ENCODE results near the gene MAFG.
A peak's percentile ranks its signal among the peaks of the same experiment; 100 is the strongest.
"Not testable (repeated sequence)": the region's sequence is repeated elsewhere in the genome, so short reads cannot be mapped to it uniquely, and the experiment has no call there.

MAFG gene

DNA sequence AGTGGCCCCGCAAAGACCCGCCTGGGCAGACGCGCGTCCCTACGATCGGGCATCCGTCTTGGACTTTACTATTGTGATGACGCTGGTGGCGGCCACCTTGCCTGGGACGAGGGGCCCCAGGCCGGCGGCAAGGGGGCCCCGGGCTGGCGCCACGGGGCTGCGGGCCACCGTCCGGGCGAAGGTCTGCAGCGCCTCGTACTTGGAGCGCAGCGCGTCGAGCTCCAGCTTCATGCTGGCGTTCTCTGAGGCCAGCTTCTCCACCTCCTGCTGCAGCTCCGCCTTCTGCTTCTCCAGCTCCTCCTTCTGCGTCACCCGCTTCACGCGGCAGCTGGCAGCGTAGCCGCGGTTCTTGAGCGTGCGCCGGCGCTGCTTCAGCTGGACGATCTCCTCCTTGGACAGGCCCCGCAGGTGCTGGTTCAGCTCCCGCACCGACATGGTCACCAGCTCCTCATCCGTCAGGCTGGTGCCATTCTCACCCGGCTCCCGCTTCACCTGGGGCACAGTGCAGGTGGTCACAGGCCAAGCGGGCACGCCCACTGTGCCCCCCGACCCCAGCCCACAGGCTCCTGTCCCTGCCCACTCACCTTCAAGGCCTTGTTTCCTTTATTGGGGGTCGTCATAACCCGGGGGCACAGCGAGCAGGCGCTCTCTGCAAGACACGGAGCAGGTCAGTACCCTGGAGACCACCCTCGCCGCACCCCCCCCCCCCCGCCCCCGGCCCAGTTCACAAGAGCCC, 4.8 kb downstream of the MAFG start:
- no peak for DNase-seq

DNA sequence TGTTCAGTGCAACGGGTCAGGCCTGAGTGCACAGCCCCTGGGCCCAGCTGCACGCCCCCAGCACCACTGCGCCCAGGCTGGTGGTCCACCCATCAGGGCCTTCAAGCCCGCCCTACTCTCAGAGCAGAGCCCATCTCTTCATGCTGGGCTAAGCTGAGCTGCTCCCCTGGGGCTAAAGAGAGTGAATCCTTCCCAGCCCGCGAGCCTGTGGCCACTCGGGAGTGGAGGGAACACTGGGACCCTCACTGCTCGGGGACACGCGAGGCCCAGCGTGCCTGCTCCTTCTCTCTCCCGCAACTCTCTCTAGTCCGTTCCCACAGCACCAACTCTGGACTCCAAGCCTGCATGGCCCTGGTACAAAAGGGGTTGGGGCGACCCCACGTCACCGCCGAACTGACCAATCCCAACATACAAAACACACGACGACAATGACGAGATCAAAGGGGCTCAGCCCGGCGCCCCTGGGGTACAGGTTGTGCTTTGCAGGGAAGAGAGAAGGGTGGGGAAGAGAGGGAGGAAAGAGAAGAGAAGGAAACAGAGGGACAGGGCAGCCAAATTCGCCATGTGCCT, 5.5 kb downstream of the MAFG start:
- DNase-seq, result no peak

DNA sequence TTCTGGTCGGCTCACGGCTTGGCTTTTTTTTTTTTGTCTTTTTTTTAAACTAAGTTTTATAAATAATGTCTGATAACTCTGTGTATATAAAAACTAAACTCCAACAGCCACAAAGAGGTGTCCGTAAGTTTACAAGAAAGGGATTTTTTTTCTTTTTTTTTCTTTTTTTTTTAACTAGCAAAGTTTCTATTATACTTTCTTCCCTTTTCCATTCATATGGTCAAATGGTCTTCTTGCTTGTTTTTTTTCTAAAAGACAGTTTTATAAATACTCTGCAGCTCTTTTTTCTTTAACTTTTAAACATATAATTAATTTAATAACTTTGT, 6.0 kb downstream of the MAFG start:
- no peak for DNase-seq

DNA sequence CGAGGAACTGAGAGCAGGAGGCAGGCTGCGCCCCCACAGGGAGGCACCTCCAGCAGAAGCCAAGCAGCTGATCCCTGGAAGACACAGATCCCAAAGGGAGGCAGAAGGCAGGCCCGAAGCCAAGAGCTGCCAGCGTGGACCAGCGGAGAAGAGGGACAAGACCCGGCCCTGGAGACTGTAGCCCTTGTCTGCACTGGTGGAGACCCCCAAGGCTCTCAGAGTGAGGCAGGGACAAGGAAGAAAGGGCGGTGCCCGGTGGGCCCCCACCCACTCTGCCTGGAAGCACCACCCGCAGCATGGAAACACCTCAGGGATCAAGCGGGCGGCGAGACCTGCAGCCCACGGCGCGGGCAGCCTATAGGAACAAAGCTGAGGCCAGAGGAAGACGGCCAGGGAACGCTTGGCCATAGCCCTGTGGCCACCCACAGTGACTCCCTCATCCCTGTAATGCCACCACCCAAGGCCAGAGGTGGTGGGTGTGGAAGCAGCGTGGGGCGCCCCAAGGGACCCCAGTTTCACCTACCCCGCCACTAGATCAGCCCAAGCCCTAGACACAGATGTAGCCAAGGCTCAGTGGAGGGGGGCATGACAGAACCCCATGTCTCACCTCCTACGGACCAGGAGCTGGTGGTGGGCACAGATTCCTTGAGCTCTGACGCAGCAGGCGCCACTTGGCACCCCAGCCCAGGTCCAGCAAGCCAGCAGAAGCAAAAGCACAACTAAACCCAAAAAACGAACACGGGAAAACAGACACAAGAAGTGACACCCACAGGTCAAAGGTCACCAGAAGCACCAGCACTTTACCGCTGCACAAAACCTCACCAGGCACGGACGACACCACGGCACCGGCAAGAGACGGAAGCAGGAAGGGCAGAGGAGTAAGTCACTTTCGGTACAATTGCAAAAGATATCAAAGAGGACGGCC, 6.7 kb downstream of the MAFG start:
- DNase-seq, result no peak

DNA sequence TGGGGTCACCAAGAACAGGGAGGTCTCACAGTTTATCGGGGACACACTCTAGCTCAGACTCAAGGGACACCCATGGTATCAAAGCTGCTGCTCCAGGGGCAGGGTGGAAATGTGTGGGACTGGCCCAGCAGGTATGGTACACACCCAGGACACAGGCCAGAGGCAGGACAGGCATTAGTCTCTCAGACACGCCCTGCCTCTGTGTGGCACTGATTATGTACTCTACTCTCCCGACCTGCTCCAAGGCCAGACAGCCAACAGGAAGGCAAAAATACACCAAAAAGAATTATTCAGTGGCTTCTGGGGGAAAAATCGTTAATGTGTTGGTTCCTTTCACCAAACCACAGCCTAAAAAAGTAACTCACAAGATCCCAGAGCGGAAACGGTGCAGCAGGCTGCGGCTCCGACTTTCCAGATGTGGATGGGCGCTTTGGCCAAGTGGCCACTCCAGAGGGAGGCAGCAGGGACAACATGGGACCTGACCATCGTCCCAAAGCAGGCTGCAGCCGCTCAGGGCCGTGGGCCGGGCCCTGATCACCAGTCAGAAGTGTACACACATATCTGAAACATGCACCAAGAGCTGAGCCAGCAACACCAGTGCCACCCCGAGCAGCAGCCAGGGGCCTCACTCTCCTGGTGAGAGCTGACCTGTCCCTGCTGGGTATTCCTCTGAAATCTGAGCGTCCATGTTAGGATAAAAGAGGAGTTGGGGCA, 8.5 kb downstream of the MAFG start:
- DNase-seq, result no peak

DNA sequence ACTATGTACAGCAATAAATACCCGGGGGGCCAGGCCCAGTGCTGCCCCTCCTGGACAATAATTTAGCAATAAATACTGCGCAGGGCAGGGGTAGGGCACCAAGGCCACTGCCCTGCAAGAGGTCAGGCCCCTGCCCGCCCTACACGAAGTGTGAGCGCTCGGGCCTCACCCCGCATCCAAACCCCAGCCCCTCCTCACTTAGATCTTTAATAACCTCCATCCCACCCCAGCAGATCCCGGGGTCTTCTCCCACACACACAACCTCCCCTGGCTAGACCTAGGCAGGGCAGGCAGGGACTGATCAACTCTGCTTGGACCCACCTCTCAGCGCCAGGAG, 9.2 kb downstream of the MAFG start:
- not testable (repeated sequence) for DNase-seq

DNA sequence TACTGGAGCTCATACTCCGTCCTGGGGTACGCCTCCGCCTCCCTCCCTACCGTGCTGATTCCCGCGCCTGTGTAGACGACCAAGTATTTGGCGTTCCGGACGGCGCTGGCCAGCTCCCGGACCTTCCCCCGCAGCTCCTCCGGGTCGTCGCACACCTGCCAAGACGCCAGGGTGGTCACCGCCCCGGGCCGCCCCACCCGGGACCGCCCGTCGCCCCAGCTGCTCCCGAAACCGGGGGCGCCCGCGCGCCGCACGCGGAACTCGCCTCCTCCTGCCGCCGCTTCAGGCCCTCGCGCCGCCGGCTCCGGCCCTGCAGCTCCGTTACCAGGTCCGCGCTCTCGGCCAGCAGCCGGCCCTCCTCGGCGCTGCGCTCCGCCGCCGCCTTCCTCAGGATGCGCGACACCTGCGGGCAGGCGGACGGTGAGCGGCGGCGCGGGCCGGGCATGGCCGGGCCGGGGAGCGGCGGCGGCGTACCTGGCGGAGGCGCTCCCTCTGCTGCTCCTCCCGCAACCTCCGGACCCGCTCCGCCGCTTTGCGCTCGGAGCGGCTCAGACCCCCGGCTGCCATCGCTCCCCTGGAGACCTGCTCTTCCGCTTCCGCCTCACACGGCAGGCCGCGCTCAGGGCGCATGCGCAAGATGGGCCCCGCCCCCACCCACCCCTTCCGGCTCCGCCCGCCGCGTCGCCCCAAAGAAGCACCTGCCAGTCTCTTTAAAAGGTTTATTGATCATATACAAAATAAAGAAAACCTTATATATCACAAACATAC, 9.8 kb downstream of the MAFG start, which contains the start of gene SIRT7:
SIRT7 (minus strand) TSS at position 612 of the 768 bp plus-strand sequence; CDS start at position 567, 45 bp downstream.
- peak; percentile 67 for DNase-seq

DNA sequence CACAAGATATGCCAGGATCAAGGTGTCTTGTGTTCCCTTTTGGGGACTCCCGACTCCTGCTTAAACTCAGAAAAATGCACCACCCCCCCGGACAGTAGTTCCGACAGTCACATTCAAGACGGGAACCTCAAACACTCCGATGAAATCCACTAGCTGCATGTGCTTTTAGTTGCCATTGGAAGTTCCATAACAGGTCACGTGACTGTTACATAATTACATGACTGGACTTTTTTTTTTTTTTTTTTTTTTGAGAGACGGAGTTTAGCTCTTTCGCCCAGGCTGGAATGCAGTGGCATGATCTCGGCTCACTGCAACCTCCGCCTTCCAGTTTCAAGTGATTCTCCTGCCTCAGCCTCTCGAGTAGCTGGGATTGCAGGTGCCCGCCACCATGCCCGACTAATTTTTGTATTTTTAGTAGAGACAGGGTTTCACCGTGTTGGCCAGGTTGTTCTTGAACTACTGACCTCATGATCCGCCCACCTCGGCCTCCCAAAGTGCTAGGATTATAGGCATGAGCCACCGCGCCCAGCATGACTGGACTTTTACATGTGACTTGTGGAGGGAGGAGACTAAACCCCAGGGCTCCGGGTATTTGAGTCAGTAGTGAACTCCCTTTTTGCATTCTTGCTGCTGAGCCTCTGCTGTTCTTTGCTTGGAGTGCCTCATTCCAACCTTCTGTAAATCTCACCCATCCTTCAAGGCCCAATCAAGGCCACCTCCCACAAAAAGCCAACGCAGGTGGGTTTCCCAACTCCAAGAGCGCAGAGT, 11.1 kb downstream of the MAFG start:
- no peak for DNase-seq

DNA sequence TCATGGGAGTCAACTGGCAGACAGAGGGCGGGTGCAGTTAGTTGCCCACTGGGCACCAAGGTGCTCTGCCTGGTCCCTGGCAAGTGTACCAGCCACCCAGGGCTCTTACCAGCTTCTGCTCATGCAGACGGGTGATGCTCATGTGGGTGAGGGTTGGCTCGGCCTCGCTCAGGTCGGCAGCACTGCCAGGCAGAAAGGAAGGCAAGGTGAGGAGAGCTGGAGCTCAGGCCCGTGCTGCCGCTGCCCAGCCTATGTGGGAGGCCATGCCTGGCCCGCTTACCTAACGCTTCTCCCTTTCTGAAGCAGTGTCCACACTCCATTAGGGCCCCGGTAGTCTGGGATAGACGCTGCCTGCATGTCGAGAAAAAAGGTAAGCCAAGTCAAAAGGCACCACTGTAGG, 12.2 kb downstream of the MAFG start:
- no peak for DNase-seq

DNA sequence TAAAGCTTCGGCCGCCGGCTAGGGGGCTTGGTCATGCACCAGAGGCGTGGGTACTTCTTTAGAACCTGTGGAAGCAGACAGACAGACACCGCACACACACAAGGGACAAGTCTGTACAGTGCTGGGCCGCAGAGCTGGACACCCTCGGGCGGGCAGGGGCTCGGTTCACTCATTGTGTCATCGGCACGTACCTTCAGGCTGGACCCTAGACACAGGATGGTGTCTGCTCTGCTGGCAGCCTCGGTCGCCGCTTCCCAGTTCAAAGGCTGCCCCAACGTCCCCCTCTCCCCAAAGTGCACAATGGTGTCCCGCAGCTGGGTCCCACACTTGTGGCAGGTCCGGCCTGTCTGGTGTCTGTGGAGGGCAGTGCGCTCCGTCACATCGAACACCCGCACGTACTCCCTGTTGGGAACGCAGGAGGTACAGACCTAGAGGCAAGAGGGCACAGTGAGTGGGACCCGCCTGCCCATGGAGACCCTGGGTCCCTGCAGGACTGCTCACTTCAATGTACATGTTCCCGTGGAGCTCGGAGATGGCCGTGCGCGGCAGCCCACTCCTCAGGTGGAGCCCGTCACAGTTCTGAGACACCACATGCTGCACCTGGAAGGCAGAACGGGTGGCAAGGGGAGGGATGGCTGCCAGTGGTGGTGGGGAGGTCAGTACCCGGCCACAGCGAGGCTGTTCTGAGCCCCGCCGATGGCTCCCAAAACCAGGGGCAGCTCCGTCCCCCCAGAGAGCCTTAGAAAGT, 13.3 kb downstream of the MAFG start:
- no peak for DNase-seq

DNA sequence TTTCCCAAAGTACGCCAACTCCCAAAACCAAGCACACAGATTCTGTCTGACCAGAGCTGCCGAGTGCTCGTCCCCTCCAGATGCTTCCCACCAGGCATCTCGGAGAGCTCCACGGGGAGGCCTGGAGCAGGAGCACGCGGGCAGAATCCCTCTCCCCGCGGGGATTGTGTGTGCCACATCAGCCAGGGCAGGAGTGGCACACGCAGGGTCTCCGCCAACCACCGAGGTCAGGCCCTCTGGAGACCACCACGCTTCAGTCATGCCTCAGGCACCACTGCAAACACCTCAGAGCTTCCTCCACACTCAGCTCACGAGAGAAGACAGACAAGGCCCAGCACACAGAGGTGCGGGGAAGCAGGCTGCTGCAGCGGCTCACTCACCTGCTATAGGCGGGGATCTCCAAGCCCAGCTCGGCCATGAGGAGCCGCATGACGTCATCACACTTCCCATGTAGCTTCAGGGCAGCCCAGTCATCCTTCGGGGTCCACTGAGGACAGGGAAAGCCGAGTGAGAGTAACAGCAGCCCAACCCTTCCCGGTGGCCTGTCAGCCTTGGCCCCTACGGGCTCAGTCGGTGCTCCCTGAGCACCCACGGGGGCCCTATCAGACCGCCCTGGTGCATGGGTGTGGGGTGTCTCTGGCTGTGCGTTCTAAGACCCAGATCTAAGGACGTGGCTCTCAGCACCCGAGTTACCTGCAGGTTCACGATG, 14.0 kb downstream of the MAFG start:
- no peak for DNase-seq

DNA sequence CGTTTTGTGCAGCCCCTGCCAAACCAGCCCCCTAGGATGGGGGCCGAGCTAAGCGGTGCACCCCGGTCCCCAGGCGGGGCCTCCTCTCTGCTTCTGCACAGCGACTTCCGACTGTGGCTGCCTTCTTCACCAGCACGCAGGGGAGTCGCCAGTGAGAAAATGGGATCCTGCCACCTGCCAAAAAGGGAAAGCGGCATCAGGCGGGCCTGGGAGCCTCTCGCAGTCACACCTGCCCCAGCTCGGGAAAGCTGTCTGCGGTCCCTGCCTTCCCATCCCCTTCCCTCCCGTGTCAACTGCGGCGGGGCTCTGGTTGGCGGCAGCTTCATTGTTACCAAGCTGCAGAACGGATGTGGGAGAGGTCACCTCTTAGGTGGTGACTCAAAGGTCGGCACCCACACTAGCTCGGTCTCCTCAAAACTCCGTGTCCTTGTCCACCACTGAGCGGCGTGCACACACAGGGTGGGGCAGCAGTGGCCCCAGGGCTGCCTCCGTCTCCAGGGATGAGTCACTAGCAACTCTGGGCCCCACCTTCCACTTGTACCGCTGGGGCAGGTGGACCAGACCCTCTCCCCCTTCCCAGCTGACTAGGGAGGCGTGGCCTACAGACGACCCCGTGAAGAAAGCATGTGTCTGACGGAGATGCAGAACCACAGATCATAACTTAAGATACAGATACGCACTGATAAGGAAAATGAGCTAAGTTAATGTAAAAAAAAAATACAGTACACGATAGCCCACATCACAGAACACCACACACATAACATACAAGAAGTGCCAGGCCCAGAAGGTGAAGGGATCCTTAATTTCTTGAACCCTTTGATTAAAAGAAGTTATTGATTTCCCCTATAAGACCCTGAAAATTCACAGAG, 14.9 kb downstream of the MAFG start:
- DNase-seq, result no peak

DNA sequence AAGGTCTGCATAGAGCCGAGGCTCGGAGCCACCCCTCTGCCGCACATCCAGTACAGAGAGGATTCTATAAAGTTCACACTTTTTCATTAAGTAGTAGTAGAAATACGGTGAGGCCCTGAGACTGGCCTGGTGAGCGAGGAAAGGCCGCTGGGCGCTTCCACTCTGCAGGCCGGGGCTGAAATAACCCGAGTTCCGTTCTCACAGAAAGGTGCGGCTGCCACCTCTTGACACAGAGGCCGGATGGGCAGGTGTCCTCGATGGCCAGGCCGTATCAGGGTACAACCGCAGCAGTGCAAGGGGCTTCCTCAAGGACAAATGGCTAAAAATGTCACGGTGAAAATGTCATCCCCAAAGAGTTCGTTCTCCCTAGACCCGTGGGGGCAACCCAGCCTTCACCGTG, 15.6 kb downstream of the MAFG start:
- no peak for DNase-seq

DNA sequence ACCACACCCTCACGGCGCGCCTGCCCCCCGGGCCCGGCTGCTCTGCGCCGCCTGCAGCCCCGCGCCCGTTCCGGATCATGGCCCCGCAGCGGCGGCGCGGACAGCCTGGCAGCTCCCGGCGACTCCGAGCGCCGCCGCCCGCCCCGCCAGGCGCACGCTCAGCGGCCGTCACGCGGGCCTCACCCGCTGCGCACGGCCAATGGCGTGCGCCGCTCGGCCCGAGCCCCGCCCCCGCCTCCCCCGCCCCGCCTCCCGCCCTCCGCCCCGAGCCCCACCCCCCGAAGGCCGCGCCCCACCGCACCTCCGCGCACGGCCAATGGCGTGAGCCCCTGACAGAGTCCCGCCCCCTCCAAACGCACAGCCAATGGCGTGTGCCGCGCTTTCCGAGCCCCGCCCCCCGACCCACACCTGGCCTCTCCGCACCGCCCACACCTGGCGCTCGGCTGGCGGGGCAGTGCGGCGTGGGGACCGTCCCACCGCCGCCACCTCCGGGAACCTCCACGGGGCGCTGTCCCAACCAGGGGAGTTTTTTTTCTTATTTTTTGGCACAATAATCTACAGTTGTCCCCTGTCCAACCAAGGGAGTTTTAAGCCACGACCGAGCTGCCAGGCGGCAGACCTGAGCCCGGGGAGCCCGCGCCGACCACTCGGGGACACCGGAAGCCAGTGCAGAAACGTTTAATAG, 16.1 kb downstream of the MAFG start, which contains the start of gene PCYT2:
PCYT2 (minus strand) TSS at position 123 of the 685 bp plus-strand sequence; CDS start at position 79, 44 bp downstream.
- DNase-seq, result peak; percentile 87

DNA sequence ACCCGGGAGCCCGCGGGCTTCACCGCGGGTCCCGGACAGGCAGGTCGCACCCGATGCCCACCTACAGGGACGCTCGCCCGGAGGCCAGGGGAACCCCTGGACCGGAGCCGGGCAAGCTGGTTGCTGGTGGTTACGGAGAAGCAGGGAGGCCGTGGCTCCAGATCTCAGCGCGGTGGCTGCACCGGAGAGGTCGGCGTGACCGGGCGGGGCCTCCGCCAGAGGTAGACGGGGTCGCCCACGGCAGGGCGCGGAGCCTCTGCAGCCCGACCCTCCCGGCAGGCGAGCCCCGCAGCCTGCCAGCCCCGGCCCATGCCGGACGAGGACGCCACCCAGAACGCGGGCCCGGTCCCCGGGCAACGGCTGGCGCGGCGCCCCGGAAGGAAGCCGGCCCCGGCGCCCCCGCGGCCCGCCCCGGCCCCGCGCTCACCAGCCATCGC, 16.7 kb downstream of the MAFG start:
- DNase-seq, result no peak

DNA sequence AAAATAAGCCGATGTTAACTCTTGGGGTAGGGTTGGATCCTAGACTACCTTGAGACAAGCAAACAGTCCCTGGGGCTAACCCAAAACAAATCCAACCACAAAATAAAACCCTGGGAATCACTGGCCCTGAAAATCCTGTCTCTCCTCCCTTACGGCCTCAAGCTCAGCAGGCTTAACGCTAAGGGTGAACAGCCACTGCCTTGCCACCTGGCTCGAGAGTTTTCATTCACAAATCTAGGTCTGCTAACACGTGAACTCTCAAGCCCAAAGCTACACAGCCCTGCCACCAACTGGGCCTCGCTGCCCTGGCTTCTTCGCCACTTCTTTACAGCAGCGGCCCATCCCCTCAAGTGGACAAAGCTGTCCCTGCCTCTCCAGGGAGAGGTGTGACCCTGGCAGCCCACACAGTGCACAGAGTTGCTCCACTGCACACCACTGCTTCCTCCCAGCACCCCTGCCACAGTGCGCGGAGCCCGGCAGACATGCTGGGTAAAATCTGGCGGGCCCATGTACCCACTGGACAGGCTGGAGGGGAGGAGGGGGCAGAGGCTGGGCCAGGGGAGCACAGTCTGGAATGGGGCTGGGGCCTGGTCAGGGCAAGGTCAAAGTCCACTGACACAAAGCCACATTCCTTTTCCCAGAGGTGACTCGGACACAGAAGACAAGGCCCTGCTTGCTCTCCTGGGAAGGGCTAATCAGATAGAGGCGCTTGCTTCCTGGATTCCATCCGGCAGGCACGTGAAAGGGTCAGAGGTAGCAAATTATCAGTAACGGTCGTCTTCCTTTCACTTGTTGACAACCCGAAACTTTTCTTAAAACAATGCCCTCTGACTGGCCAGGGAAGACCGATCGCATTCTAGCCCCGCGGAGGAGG, 17.3 kb downstream of the MAFG start:
- no peak for DNase-seq

DNA sequence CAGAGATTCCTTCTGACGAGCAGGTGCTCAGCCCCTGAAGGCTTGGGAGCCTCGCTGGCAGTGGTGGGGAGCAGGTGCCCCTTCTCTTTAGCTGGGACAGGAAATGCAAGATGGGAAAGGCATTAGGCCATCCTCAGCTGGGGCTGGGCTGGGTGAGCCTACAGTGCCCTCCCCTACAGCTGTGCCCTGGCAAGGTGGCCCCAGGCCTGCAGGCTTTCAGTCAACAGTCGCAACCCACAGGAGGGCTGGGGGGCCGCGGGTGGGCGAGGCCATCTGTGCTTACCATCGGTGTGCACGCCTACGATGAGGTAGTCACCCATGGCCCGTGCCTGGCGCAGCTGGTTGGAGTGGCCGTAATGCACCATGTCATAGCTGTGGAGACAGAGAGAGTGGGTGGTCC, 18.3 kb downstream of the MAFG start:
- no peak for DNase-seq

Data from fibroblast of skin of right biceps (primary cell).